ENCODE data around the gene FAM3A. TPM values are rescaled to one million over a fixed set of nuclear protein-coding genes. Genes with fewer than 3 reads are reported as not detected.
"Not testable (repeated sequence)": the region's sequence is repeated elsewhere in the genome, so short reads cannot be mapped to it uniquely, and the experiment has no call there.

The FAM3A gene
- polyA plus RNA-seq, 1 of the 3 experiments (the other 2 are of a cell fraction) = 42.1 TPM

DNA sequence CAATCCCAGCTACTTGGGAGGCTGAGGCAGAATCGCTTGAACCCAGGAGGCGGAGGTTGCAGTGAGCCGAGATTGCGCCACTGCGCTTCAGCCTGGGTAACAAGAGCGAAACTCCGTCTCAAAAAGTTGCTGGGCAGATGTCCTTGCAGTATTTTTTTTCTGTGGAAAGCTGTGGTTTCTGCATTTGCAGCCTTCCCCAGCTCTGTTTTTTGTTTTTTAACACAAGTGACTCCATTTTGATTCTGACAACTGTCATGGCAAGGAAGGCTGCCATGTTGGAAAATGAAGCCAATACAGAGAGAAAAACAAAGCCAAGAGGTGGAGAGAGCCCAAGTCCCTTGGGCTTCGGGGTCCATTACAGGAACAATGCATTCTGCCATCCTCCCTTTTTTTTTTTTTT lies 13.9 kb downstream of the FAM3A start:
- Histone ChIP-seq H3K4me2 (no peak overlapping the region), H3K9me2 (no peaks in the 10 kb centered on the region), H3K9me3 (no peaks in the 10 kb centered on the region), H3K4me1 (ENCODE audit: control insufficient read depth in 1 of 2, insufficient read depth in 2 of 2, low read depth in 1 of 2, low read length in 1 of 2) (no peaks in the 10 kb centered on the region), H3K79me2 (ENCODE audit: insufficient read depth) (no peaks in the 10 kb centered on the region), H3K27ac (ENCODE audit: low read depth in 2 of 2, low read length in 1 of 2) (no peak overlapping the region), H3K27me3 (ENCODE audit: insufficient read depth) (peaks cover 11% of the 10 kb centered on the region), H3K4me3 (ENCODE audit: low read depth in 2 of 2, low read length in 1 of 2) (no peak overlapping the region), H2AFZ (ENCODE audit: low read depth) (no peak overlapping the region), H3F3A (replicated peaks; ENCODE audit: insufficient read depth) (no peaks in the 10 kb centered on the region), H3K36me3 (replicated peaks in 1 of 2; ENCODE audit: control insufficient read depth in 1 of 2, insufficient read depth in 2 of 2, low read length in 1 of 2) (no peaks in the 10 kb centered on the region), H4K20me1 (ENCODE audit: insufficient read depth) (no peaks in the 10 kb centered on the region), H3K9ac (no peak overlapping the region)
- TF ChIP-seq REST (IDR thresholded peaks at IDR 0.05; ENCODE audit: low read depth, low read length) (no peak), JUND (IDR thresholded peaks at IDR 0.05) (no peak), ZBTB33 (IDR thresholded peaks at IDR 0.05; ENCODE audit: borderline replicate concordance, low read depth) (no peak), EZH2phosphoT487 (IDR thresholded peaks at IDR 0.05; ENCODE audit: borderline replicate concordance, low read depth) (no peak), FOSL2 (IDR thresholded peaks at IDR 0.05; ENCODE audit: borderline replicate concordance, low read depth) (no peak)
- TF ChIP-seq, protein P1, sequence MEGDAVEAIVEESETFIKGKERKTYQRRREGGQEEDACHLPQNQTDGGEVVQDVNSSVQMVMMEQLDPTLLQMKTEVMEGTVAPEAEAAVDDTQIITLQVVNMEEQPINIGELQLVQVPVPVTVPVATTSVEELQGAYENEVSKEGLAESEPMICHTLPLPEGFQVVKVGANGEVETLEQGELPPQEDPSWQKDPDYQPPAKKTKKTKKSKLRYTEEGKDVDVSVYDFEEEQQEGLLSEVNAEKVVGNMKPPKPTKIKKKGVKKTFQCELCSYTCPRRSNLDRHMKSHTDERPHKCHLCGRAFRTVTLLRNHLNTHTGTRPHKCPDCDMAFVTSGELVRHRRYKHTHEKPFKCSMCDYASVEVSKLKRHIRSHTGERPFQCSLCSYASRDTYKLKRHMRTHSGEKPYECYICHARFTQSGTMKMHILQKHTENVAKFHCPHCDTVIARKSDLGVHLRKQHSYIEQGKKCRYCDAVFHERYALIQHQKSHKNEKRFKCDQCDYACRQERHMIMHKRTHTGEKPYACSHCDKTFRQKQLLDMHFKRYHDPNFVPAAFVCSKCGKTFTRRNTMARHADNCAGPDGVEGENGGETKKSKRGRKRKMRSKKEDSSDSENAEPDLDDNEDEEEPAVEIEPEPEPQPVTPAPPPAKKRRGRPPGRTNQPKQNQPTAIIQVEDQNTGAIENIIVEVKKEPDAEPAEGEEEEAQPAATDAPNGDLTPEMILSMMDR (IDR thresholded peaks at IDR 0.05) = no peak
- ChIA-PET POLR2A (no interaction called here), CTCF (no interaction called here)
- DNase-seq = no peak
- 76% methylated on average over 8 of the region's 8 CpGs for WGBS (ENCODE audit: low lambda C conversion rate)

DNA sequence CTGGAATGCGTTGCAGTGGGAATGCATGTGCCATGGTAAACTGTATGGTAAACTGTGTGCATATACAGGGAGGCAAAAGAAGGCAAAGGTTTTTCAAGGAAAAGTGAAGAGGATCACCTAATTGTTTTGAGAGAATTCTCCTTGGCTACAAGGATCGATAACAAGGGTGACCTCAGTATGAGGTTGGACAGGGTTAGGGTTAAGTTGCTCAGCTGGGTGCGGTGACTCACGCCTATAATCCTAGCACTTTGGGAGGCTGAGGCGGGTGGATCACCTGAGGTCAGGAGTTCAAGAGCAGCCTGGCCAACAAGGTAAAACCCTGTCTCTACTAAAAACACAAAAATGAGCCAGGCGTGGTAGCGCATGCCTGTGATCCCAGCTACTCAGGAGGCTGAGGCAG lies 14.6 kb downstream of the FAM3A start:
- H3K9me2 ChIP-seq; DNase-seq; H3K9me3 ChIP-seq; H3K9ac ChIP-seq; H3F3A ChIP-seq (replicated peaks; ENCODE audit: insufficient read depth); H4K20me1 ChIP-seq (ENCODE audit: insufficient read depth); H3K79me2 ChIP-seq (ENCODE audit: insufficient read depth); CTCF ChIA-PET; H2AFZ ChIP-seq (ENCODE audit: low read depth); H3K4me3 ChIP-seq (ENCODE audit: low read depth in 2 of 2, low read length in 1 of 2); H3K27ac ChIP-seq (ENCODE audit: low read depth in 2 of 2, low read length in 1 of 2); H3K36me3 ChIP-seq (replicated peaks in 1 of 2; ENCODE audit: control insufficient read depth in 1 of 2, insufficient read depth in 2 of 2, low read length in 1 of 2); H3K4me2 ChIP-seq; H3K4me1 ChIP-seq (ENCODE audit: control insufficient read depth in 1 of 2, insufficient read depth in 2 of 2, low read depth in 1 of 2, low read length in 1 of 2); POLR2A ChIA-PET: not testable (repeated sequence)
- H3K27me3 ChIP-seq (ENCODE audit: insufficient read depth) = peaks cover 11% of the 10 kb centered on the region
- 62% methylated on average over 7 of the region's 7 CpGs for whole genome bisulfite sequencing (ENCODE audit: low lambda C conversion rate)

- H3F3A ChIP-seq (replicated peaks; ENCODE audit: insufficient read depth); H3K9me3 ChIP-seq; H3K9ac ChIP-seq; H3K9me2 ChIP-seq; H3K36me3 ChIP-seq (replicated peaks in 1 of 2; ENCODE audit: control insufficient read depth in 1 of 2, insufficient read depth in 2 of 2, low read length in 1 of 2); H3K4me3 ChIP-seq (ENCODE audit: low read depth in 2 of 2, low read length in 1 of 2); H3K4me2 ChIP-seq; H2AFZ ChIP-seq (ENCODE audit: low read depth); DNase-seq; H3K27ac ChIP-seq (ENCODE audit: low read depth in 2 of 2, low read length in 1 of 2); POLR2A ChIA-PET; H3K4me1 ChIP-seq (ENCODE audit: control insufficient read depth in 1 of 2, insufficient read depth in 2 of 2, low read depth in 1 of 2, low read length in 1 of 2); H4K20me1 ChIP-seq (ENCODE audit: insufficient read depth); H3K79me2 ChIP-seq (ENCODE audit: insufficient read depth): not testable (repeated sequence)
- CTCF ChIA-PET = interaction anchor here (0.6 to 1.3 kb wide), 2 partner anchors 18 to 39 kb away, joined by 3 read pairs; no protein-coding TSS in a partner anchor
- 54% methylated on average over 4 of the region's 4 CpGs for WGBS (ENCODE audit: low lambda C conversion rate)
- H3K27me3 ChIP-seq (ENCODE audit: insufficient read depth) = peaks cover 11% of the 10 kb centered on the region
These were observed 19.4 kb downstream of the FAM3A start for GRCh38 chrX:154496591-154497137.

Data from SK-N-SH (cell line).